Stimulated activated CD8-positive, alpha-beta memory T cell treated with anti-CD3 and anti-CD28 coated beads, Interleukin-7, amount 100 ng/mL, for 4 hours (primary cell): Measurements from ENCODE around the gene CCDC40.

ENCODE experiments used
- DNase-seq, 2 donors: peaks; one replicate each; pipeline ENCODE4 v3.0.0-alpha.2; 2020; ENCODE audit warnings: low read depth in 2 of 2

CCDC40 gene

DNA sequence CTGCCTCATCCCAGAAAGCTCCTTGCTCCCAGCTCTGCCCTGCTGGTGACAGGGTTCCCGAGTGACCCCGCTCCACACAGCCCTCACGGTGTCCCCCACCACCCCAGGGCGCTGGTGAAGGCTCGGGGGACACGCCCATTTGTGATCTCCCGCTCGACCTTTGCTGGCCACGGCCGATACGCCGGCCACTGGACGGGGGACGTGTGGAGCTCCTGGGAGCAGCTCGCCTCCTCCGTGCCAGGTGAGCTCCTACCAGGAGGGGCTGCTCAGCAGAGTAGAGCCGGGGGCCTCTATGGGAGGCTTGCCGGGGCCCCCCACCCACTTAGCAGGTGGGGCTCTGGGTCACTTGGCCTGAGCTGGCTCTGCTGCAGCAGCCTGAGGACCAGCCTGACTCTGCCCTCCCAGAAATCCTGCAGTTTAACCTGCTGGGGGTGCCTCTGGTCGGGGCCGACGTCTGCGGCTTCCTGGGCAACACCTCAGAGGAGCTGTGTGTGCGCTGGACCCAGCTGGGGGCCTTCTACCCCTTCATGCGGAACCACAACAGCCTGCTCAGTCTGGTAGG is 76.1 kb downstream of the CCDC40 start:
- no peak for DNase-seq

GRCh38 chr17:80113033-80113484 is 76.6 kb downstream of the CCDC40 start:
- no peak for DNase-seq

GRCh38 chr17:80114758-80115157 is 78.3 kb downstream of the CCDC40 start:
- DNase-seq, result no peak

DNA sequence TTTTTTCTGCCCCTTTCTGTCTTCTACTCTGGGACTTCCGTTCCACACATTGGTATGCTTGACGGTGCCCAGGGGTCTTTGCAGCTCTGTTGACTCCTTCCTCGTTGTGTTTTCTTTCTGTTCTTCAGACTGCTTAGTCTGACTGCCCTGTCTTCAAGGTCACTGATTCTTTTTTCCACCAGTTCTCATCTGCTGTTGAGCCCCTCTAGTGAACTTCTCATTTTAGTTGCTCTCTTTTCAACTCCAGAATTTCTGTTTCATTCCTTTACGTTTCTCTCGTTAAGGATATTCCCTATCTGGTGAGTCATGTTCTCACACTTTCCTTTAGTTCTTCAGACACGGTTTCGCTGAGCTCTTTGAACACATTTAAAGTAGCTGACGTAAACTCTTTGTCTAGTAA is 78.7 kb downstream of the CCDC40 start:
- DNase-seq, result no peak

DNA sequence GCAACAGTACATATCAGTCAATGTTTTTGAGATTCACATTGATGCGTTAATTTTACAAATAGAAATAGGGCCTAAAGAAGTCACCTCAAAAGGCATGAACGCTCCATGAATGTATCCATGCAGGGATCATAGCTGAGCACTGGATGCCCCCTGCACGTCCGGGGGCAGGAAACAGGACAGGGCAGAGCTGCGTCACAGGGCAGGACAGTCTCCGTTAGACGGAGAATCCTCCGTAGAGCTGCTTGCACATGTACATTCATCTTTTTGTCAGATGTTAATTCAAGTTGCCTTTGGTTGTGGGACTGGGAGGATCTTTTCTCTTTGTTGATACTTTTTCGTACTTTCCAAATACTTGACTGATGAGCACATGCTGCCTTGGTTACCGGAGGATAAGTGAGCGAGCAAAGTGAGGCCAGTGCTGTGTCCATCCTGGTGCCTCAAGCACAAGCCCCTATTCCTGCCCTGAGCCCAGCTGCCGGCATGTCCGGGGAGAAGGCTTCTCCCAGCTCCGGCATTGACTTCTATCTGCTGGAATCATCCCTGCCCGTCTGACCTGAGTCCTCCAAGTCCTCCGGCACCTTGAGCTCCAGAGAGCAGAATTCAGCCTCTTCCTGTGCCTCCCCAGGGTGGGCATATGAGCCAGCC is 80.0 kb downstream of the CCDC40 start:
- no peak for DNase-seq

DNA sequence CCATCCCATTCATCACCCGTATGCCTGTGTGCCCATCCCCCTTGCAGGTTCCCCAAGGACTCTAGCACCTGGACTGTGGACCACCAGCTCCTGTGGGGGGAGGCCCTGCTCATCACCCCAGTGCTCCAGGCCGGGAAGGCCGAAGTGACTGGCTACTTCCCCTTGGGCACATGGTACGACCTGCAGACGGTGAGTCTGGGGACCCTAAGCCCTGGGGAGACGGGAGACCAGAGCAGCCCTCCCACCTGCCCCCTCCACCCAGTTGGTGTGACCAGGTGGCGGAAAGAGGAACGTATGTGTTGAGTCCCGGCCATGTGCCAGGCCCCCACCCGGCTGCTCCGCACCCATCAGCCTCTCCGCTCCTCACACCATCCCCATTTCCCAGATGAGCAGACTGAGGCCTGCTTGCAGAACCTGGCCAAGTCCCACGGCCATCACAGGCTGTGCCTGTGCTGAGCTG is 80.5 kb downstream of the CCDC40 start:
- no peak for DNase-seq

DNA sequence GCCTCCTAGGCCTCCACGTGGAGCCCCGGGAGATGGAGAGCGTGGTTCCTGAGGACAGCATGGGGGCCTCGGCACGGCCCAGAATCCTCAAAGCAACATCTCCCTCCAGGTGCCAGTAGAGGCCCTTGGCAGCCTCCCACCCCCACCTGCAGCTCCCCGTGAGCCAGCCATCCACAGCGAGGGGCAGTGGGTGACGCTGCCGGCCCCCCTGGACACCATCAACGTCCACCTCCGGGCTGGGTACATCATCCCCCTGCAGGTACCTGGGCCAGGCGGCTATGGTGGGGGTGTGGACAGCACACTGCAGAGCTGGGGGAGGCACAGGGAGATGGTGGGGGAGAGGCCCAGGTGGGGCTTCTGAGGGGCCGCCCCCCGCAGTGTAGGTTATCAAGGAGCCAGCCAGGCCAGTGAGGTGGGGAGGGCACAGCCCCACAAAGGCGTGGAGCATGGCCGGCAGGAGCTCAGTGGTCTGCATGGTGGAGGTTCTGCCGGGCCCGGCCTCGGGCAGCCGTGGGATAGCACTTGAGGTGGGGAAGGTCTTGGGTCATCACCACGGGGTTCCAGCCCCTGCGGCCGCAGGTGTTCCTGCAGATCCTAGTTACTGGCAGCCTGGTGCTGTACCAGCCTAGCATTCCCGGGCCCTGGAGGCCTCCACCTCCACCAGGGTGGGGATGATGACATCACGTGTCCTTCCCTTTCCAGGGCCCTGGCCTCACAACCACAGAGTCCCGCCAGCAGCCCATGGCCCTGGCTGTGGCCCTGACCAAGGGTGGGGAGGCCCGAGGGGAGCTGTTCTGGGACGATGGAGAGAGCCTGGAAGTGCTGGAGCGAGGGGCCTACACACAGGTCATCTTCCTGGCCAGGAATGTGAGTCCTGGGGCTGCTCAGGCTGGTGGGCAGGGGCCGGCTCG is 81.3 kb downstream of the CCDC40 start:
- DNase-seq, result no peak

DNA sequence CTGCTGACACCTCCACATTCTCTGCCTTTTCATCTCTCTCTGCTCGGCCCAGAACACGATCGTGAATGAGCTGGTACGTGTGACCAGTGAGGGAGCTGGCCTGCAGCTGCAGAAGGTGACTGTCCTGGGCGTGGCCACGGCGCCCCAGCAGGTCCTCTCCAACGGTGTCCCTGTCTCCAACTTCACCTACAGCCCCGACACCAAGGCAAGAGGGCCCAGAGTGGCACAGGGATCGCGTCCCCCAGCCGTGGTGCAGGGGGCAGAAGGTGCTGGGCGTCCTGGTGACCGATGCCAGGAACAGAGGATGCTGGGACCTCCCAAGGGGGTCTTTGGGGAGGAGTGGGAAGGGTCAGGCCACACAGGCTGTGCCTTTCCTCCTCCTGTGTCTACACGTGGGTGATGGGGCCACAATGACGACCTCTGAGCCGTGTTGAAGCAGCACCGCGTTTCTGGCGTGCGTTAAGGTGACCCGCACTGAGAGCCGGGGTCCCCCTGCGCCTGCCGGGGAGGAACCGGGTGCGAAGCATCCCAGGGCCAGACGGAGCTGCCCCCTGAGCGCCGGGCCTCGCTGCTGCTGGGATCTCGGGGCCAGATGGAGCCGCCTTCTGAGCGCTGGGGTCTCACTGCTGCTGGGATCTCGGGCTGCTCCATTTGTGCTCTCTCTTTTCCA is 82.3 kb downstream of the CCDC40 start:
- no peak for DNase-seq

- no peak for DNase-seq
Measured at GRCh38 chr17:80119271-80119791, 82.9 kb downstream of the CCDC40 start.

DNA sequence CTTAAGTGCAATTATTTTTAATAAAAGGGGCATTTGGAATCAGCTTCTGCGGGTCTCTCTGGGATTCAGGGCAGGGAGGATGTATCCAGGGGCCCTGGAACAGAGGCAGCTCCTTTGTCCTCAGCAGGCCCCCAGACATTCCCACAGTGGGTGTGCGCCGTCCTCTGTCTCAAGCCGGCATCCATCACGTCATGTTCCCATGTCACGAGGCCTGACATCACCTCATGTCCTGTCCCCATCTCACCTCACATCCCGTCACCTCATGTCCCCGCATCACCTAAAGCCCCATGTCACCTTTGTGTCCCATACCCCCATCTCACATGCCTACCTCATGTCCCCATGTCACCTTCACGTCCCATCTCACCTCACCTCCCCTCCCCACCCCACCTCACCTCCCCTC is 83.4 kb downstream of the CCDC40 start:
- DNase-seq, result no peak

- no peak for DNase-seq
Measured at GRCh38 chr17:80122026-80122575, 85.7 kb downstream of the CCDC40 start.

DNA sequence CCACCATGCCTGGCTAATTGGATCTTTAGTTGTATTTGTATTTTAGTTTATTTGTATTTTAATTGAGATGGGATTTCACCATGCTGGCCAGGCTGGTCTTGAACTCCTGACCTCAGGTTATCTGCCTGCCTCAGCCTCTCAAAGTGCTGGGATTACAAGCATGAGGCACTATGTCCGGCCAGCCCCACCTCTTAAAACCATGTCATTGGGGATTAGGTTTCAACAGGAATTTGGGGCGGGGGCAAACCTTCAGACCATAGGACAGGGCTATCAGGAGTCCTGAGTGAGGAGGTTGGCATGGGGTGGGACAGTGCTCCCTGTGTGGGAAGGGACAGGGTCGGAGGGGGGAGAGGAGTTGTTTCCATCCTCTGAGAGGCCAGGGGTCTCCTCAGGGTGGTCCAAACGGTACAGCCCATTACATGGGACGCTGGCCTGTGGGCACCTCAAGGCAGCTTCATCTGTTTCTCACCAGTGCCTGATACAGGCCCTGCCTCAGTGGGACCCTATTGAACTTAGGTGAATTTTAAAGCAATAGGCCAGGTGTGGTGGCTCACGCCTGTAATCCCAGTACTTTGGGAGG is 86.6 kb downstream of the CCDC40 start:
- no peak for DNase-seq

- no peak for DNase-seq
Measured at GRCh38 chr17:80123791-80124190, 87.3 kb downstream of the CCDC40 start.

DNA sequence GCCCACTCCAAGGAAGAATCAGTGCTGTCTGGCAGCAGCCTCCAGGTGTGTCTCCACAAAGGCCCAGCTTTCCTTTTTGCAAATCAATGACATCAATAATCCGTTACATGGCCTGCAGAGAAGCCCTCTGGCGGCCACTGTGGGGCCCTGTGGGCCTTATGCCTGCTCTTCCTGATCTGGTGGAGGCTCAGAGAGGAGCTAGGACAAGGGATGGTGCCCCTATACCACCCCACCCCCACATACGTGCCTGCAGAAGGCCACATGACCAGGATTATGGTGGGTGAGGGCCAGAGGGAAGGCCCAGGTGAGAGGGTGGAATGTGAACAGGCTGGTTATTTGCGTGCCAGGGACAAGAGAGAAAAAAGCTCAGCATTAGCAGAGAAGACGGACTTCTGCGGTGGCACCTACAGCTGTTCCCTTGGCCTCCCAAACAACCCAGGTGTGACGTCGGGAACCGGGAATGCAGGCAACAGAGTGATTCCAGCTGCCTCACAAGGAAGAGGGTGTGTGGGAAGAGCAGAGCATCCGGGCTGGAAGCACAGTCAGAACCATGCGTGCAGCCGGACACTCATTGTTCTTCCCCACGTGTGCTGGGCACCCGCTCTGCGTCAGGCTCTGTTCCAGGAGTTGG is 88.0 kb downstream of the CCDC40 start:
- no peak for DNase-seq

DNA sequence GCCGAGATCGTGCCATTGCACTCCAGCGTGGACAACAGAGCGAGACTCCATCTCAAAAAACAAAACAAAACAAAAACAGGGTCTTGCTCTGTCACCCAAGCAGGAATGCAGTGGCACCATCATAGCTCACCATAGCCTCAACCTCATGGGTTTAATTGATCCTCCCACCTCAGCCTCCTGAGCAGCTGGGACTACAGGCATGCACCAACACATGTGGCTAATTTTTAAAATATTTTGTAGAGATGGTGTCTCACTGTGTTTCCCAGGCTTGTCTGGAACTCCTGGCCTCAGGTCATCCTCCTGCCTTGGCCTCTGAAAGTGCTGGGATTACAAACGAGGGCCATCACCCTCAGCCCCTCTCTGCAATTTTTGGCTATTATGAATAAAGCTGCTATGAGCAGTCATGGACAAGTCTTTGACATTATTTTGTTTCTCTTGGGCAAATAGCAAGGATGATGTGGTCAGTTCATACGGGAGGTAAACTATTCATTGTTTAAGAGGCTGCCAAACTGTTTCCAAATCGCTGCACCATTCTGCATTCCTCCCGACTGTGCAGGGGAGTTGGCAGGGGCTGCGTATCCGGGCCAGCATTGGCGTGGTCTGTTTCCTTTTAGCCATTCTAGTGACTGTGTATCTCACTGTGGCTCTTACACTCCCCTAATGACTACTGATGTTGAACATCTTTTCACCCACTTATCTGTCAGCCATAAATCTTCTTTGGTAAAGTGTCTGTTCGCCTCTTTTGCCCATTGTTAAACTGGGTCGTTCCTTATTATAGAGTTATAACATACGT is 89.4 kb downstream of the CCDC40 start:
- DNase-seq, result no peak

DNA sequence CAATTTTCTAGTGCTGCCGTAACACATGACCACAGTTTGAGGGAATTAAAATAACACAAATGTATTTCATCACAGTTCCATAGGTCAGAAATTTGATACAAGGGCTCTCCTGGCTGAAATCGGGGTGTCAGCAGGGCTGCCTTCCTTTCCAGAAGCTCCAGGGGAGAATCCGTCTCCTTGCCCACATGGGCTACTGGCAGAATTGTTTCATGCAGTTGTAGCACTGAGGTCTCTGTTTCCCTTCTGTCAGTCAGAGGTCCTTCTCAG is 89.9 kb downstream of the CCDC40 start:
- no peak for DNase-seq

DNA sequence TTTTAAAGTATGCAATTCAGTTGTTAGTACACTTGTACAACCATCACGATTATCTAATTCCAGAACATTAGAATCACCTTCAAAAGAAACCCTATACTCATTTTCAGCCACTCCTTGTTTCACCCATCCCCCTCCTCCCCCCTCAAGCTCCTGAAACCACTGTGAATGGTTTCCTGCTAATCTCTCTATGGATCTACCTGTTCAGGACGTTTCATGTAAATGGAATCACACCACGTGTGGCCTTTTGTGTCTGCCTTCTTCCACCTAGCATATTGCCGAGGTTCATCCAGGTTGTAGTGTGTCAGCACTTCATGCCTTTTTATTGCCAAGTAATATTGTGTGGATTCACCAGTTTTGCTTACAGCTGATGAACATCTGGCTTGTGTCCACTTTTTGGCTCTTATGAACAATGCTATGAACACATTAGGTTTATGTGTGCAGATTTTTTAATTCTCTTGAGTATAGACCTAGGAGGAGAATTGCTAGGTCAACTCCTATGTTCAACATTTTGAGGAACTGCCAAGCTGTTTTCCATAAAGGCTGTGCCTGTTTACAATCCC is 92.6 kb downstream of the CCDC40 start:
- no peak for DNase-seq

DNA sequence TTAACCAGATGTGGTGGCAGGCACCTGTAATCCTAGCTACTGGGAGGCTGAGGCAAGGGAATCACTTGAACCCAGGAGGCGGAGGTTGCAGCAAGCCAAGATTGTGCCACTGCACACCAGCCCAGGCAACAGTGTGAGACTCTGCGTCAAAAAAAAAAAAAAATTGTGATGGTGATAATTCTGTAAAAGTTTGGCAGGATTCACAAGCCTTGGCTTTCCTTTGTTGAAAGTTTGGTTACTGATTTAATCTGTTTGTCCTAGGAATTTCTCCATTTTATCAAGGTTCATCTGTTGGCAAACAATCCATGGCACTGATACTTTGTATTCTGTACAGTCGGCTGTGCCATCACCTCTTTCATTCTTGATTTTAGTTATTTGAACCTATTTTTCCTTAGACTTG is 94.5 kb downstream of the CCDC40 start:
- DNase-seq, result no peak

DNA sequence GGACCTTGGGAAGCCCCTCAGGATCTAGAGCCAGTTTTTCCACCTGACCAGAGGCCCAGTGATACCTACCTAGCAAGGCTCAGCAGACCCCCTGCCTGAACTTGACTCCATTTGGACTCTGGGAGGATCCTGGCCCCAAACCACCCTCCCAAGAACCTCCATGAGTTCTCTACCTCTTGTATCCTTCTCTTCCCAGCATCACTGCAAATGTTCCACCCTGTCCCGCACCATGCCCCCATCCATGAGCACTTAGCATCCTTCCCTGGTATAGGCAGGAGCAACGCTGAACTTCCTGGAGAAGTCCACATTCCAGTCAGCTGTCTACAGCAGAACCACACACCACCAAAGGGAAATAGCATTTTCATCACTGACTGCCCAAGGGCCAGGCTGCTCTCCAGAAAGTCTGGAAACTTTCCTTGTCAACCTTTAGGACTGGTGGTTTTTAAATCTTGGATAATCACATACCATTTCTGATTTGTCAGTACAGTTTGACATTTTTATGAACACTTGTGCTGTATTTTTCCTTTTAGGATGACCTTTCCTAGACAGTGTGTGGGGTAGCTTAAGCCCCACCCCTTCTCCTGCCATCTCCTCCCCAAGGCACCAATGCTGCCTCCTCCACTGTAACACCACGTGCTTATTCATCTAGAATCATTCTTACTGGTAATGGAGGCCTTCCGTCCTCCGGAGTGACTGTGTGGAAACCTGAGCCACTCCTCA is 96.6 kb downstream of the CCDC40 start:
- no peak for DNase-seq
